ENCODE results near the gene WBP2NL. TPM values are rescaled to one million over a fixed set of nuclear protein-coding genes. Genes with fewer than 3 reads are reported as not detected.
A peak's percentile ranks its signal among the peaks of the same experiment; 100 is the strongest.

Gene WBP2NL
- total RNA-seq, 4 donors from 2014 or later, result 1.3 to 5.1 (median 2.7) TPM

DNA sequence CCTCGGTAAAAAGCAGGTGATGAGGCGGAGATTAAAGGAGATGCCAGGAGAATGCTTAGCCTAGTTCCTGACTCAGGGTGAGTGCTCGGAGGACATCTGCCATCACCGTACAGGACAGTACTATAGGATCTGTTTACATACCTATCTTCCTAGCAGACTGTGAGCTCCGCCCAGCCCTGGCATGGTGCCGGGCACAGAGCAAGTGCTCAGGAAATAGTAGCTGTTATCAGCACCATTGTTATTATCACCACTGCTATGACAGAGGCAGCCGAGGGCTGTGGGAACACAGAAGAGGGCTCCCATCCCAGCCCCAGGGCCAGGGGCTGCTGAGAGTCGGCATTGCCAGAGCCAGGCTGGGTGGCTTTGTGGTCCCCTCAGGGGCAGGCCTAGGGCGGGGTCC lies 30.0 kb upstream of the WBP2NL start:
- Histone ChIP-seq H3K4me3 (replicated peaks in 1 of 3) (no peak overlapping the region), H3K27ac (no peak overlapping the region), H3K27me3 (no peaks in the 10 kb centered on the region), H3K4me1 (peaks cover 8% of the 10 kb centered on the region in 2 donors), H3K9me3 (no peaks in the 10 kb centered on the region), H3K36me3 (no peaks in the 10 kb centered on the region)
- intact Hi-C loops (cut with DNase I), result no loop called here
- 62 to 63% methylated on average over 7 to 8 of the region's 9 CpGs for WGBS, 2 donors
- no peak for TF ChIP-seq POLR2A (IDR thresholded peaks at IDR 0.05)
- TF ChIP-seq, protein P1, sequence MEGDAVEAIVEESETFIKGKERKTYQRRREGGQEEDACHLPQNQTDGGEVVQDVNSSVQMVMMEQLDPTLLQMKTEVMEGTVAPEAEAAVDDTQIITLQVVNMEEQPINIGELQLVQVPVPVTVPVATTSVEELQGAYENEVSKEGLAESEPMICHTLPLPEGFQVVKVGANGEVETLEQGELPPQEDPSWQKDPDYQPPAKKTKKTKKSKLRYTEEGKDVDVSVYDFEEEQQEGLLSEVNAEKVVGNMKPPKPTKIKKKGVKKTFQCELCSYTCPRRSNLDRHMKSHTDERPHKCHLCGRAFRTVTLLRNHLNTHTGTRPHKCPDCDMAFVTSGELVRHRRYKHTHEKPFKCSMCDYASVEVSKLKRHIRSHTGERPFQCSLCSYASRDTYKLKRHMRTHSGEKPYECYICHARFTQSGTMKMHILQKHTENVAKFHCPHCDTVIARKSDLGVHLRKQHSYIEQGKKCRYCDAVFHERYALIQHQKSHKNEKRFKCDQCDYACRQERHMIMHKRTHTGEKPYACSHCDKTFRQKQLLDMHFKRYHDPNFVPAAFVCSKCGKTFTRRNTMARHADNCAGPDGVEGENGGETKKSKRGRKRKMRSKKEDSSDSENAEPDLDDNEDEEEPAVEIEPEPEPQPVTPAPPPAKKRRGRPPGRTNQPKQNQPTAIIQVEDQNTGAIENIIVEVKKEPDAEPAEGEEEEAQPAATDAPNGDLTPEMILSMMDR (IDR thresholded peaks at IDR 0.05), result no peak
- DNase-seq, result no peak

DNA sequence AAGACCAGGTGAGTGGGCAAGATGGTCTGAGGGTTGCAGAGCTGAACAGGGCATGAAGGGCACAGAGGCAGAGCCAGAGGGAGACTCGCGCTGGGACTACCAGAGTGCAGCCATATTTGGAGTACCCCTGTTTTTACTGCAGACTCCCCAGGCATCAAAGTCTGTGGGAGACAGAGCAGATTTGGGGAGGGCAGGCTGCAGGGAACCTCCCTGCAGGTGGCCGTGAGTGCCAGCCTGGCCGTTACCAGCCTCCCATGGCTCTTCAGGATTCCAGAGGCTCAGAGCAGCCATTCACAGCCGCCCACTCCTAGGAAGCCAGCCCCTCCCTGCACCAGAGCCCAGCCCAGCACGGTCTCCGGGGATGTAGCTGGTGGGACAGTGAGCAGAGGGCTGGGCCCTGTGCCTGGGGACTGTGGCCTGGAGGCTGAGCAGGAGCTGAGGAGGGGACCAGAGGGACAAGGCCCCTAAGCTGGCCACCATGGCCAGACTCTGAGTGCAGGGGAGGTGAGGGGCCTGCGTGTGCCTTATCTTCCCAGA lies 29.4 kb upstream of the WBP2NL start, which contains the start of gene SEPTIN3:
Gene SEPTIN3 (plus strand): TSS at position 334 of the 537 bp plus-strand sequence. CDS start 2,050 bp downstream, outside the sequence.
- Histone ChIP-seq H3K27me3 (no peaks in the 10 kb centered on the region), H3K27ac (no peak within 1 kb of the TSS), H3K4me3 (replicated peaks in 1 of 3) (no peak within 1 kb of the TSS), H3K4me1 (peaks cover 2 to 4% of the 10 kb centered on the region in 2 donors), H3K9me3 (no peaks in the 10 kb centered on the region), H3K36me3 (no peaks in the 10 kb centered on the region)
- no peak for TF ChIP-seq POLR2A (IDR thresholded peaks at IDR 0.05)
- TF ChIP-seq, protein P1 (IDR thresholded peaks at IDR 0.05), result no peak
- WGBS, 2 donors, result 54 to 78% methylated on average over 3 to 8 of the region's 8 CpGs
- intact Hi-C loops (cut with DNase I), result no loop called here
- DNase-seq, result no peak

DNA sequence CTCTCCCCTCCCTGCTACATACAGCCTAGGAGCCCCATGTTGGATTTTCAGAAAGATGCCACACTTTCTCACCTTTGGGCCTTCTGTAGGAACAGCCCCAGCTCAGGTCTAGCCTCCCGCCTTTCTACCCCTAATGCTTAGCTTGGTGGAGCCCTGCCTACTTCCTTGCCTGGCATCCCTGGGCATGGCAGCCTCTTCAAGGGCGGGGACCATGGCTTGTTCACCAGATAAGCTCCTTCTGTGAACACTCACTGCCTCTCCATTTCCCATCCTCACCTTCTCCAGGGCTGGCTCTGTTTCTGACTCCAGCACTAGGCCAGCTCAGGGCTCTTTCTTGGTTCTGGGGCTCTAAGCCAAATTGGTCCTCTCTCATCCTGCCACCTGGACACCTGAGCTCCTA lies 28.0 kb upstream of the WBP2NL start:
- Histone ChIP-seq H3K4me3 (replicated peaks in 1 of 3) (no peak overlapping the region), H3K36me3 (no peaks in the 10 kb centered on the region), H3K27me3 (no peaks in the 10 kb centered on the region), H3K4me1 (peaks cover 0 to 3% of the 10 kb centered on the region in 2 donors), H3K27ac (no peak overlapping the region), H3K9me3 (no peaks in the 10 kb centered on the region)
- WGBS, 2 donors, result 86 to 96% methylated on average over 2 of the region's 2 CpGs
- no peak for DNase-seq
- intact Hi-C loops (cut with DNase I), result no loop called here
- TF ChIP-seq, protein P1 (IDR thresholded peaks at IDR 0.05), result no peak
- TF ChIP-seq POLR2A (IDR thresholded peaks at IDR 0.05), result no peak

DNA sequence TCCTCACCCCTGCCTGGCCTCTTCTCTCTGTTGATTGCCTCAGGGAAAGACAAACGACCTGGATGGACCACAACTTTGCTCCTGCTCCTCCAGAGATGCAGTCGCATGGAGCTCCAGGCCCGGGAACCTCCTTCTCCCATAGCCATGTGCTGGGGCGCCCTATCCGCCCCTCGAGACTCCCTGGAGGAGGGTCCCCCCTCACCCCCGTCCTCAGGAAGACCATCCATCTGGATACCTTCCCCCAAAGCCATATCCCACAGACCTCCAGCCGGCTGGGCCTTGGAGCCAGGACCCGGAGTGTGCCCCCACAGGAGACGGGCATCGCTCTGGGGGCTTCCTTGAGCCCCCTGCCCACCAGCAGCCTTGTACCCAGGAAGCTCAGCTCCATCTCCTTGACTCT lies 27.2 kb upstream of the WBP2NL start:
- no peaks in the 10 kb centered on the region for H3K36me3 ChIP-seq
- no peaks in the 10 kb centered on the region for H3K9me3 ChIP-seq
- H3K27me3 ChIP-seq, result no peaks in the 10 kb centered on the region
- WGBS, 2 donors, result 90 to 93% methylated on average over 10 to 11 of the region's 11 CpGs
- DNase-seq, result no peak
- no peak overlapping the region for H3K4me3 ChIP-seq (replicated peaks in 1 of 3)
- TF ChIP-seq POLR2A (IDR thresholded peaks at IDR 0.05), result no peak
- peaks cover 0 to 7% of the 10 kb centered on the region in 2 donors for H3K4me1 ChIP-seq
- H3K27ac ChIP-seq, result no peak overlapping the region
- intact Hi-C loops (cut with DNase I), result no loop called here

DNA sequence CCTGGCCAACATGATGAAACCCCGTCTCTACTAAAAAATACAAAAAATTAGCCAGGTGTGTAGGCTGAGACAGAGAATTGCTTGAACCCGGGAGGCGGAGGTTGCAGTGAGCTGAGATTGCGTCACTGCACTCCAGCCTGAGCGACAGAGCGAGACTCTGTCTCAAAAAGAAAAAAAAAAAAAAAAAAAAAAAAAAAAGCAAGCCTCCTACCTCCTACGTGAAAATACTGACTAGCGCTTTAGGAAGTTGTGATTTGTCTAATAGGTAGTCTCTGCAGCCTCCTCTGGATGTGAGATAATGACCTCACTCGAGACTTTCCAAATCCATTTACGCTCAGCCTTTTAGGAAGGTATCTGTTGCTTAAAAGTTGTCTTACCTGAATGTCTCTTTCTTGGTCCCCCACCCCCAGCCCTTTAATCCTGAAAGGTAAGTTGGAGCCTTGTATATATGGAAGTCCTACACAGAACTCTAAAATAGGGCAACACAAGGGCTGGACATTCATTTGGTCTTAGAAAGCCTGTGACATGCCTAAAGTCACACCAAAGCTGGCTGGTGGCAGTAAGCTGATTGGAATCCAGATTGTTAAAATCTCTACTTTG lies 23.8 kb upstream of the WBP2NL start:
- H3K27me3 ChIP-seq, result no peaks in the 10 kb centered on the region
- H3K9me3 ChIP-seq, result no peaks in the 10 kb centered on the region
- WGBS, 2 donors, result 29 to 42% methylated on average over 10 of the region's 10 CpGs
- TF ChIP-seq, protein P1 (IDR thresholded peaks at IDR 0.05), result no peak
- TF ChIP-seq POLR2A (IDR thresholded peaks at IDR 0.05), result no peak
- peaks cover 0 to 13% of the 10 kb centered on the region in 2 donors for H3K4me1 ChIP-seq
- H3K36me3 ChIP-seq, result no peaks in the 10 kb centered on the region
- DNase-seq, result peak; percentile 65 to 71
- no peak overlapping the region for H3K4me3 ChIP-seq (replicated peaks in 1 of 3)
- intact Hi-C loops (cut with DNase I), result no loop called here
- H3K27ac ChIP-seq, result no peak overlapping the region

All from thyroid gland (tissue), 4 donors.